IMR-90 (cell line): Measurements from ENCODE around the gene FUT8.

ENCODE experiments used
- BHLHE40 ChIP-seq: fragments of 150-350 bp; IDR thresholded peaks from 2 replicates; pipeline ENCODE4 v1.6.1; 2016; ENCODE audit warnings: mild to moderate bottlenecking, low read depth, low read length
- CEBPB ChIP-seq: IDR thresholded peaks from 2 replicates; pipeline ENCODE4 v1.6.1; 2012; ENCODE audit warnings: low read depth, low read length, improper control_type of control experiment
- CHD1 ChIP-seq: IDR thresholded peaks from 2 replicates; pipeline ENCODE4 v1.6.1; 2012; ENCODE audit warnings: low read depth, low read length, improper control_type of control experiment
- FOS ChIP-seq: fragments of 150-350 bp; IDR thresholded peaks from 2 replicates; pipeline ENCODE4 v1.6.1; 2016; ENCODE audit warnings: low read depth, low read length
- MAFK ChIP-seq: IDR thresholded peaks from 2 replicates; pipeline ENCODE4 v1.6.1; 2012; ENCODE audit warnings: low read depth, low read length, improper control_type of control experiment
- MAZ ChIP-seq: IDR thresholded peaks from 2 replicates; pipeline ENCODE4 v1.6.1; 2012; ENCODE audit warnings: low read depth, mild to moderate bottlenecking, low read length, improper control_type of control experiment, moderate library complexity, borderline replicate concordance
- MXI1 ChIP-seq: IDR thresholded peaks from 2 replicates; pipeline ENCODE4 v1.6.1; 2012; ENCODE audit warnings: low read depth, mild to moderate bottlenecking, low read length, moderate library complexity, borderline replicate concordance
- NFE2L2 ChIP-seq: fragments of 150-350 bp; IDR thresholded peaks from 2 replicates; pipeline ENCODE4 v1.6.1; 2016; ENCODE audit warnings: low read depth, mild to moderate bottlenecking, low read length
- POLR2A ChIP-seq: IDR thresholded peaks from 2 replicates; pipeline ENCODE4 v1.6.1; 2012; ENCODE audit warnings: mild to moderate bottlenecking, low read depth, low read length
- RAD21 ChIP-seq: IDR thresholded peaks from 2 replicates; pipeline ENCODE4 v1.6.1; 2012; ENCODE audit warnings: low read length, improper control_type of control experiment
- RCOR1 ChIP-seq: IDR thresholded peaks from 2 replicates; pipeline ENCODE4 v1.6.1; 2012; ENCODE audit warnings: mild to moderate bottlenecking, low read length, improper control_type of control experiment; ENCODE audit not compliant: insufficient replicate concordance
- RFX5 ChIP-seq: IDR thresholded peaks from 2 replicates; pipeline ENCODE4 v1.8.0; 2012; ENCODE audit warnings: low read depth, mild to moderate bottlenecking, low read length, moderate library complexity
- TF ChIP-seq, protein P1 (sequence below): fragments of 150-350 bp; IDR thresholded peaks from 2 replicates; pipeline ENCODE4 v1.6.1; 2016; ENCODE audit warnings: low read depth, mild to moderate bottlenecking, low read length, moderate library complexity, borderline replicate concordance
- TF ChIP-seq, protein P2 (sequence below): conservative IDR thresholded peaks from 2 replicates; pipeline ENCODE4 v1.5.1; 2012; ENCODE audit warnings: mild to moderate bottlenecking, low read depth, low read length, improper control_type of control experiment

- no peak for TF ChIP-seq CHD1
- TF ChIP-seq, protein P1, sequence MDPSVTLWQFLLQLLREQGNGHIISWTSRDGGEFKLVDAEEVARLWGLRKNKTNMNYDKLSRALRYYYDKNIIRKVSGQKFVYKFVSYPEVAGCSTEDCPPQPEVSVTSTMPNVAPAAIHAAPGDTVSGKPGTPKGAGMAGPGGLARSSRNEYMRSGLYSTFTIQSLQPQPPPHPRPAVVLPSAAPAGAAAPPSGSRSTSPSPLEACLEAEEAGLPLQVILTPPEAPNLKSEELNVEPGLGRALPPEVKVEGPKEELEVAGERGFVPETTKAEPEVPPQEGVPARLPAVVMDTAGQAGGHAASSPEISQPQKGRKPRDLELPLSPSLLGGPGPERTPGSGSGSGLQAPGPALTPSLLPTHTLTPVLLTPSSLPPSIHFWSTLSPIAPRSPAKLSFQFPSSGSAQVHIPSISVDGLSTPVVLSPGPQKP = no peak
- TF ChIP-seq, protein P2, sequence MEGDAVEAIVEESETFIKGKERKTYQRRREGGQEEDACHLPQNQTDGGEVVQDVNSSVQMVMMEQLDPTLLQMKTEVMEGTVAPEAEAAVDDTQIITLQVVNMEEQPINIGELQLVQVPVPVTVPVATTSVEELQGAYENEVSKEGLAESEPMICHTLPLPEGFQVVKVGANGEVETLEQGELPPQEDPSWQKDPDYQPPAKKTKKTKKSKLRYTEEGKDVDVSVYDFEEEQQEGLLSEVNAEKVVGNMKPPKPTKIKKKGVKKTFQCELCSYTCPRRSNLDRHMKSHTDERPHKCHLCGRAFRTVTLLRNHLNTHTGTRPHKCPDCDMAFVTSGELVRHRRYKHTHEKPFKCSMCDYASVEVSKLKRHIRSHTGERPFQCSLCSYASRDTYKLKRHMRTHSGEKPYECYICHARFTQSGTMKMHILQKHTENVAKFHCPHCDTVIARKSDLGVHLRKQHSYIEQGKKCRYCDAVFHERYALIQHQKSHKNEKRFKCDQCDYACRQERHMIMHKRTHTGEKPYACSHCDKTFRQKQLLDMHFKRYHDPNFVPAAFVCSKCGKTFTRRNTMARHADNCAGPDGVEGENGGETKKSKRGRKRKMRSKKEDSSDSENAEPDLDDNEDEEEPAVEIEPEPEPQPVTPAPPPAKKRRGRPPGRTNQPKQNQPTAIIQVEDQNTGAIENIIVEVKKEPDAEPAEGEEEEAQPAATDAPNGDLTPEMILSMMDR = no peak
- TF ChIP-seq RCOR1 = no peak
- no peak for TF ChIP-seq POLR2A
- TF ChIP-seq FOS = no peak
- no peak for TF ChIP-seq CEBPB
- no peak for TF ChIP-seq RAD21
- TF ChIP-seq BHLHE40 = no peak
- TF ChIP-seq MAZ = no peak
- TF ChIP-seq MXI1 = no peak
- no peak for TF ChIP-seq NFE2L2
- TF ChIP-seq MAFK = no peak
- TF ChIP-seq RFX5 = no peak
These were observed 20.6 kb downstream of the FUT8 start for GRCh38 chr14:65433157-65433556.
